Motor neuron (in vitro differentiated cells): ENCODE results near the gene NPAS4. TPM values are rescaled to one million over a fixed set of nuclear protein-coding genes. Genes with fewer than 3 reads are reported as not detected.
"Not testable (repeated sequence)": the region's sequence is repeated elsewhere in the genome, so short reads cannot be mapped to it uniquely, and the experiment has no call there.

Experiments
- ATAC-seq, 8 experiments: fragments of 200-7000 bp; cut with Tn5 transposase; replicated peaks in 6 of 8; 2 replicates each; pipeline ENCODE4 v1.8.0; 2021; ENCODE audit warnings: mild to moderate bottlenecking in 8 of 8, moderate library complexity in 8 of 8
- H3K27ac ChIP-seq, 2 donors: fragments of 250-450 bp; sonication (Bioruptor Pico); 2 replicates each; pipeline ENCODE4 v1.9.0; 2021; ENCODE audit warnings: antibody characterized with exemption in 2 of 2, mild to moderate bottlenecking in 2 of 2, moderate library complexity in 1 of 2
- H3K4me1 ChIP-seq, 2 donors: fragments of 250-450 bp; sonication (Bioruptor Pico); replicated peaks in 1 of 2; 2 replicates each; pipeline ENCODE4 v1.6.1; 2021; ENCODE audit warnings: antibody characterized with exemption in 2 of 2, mild to moderate bottlenecking in 2 of 2, moderate library complexity in 1 of 2
- H3K4me3 ChIP-seq, 5 donors: fragments of 250-450 bp; sonication (Bioruptor Pico); 2 replicates each; pipeline ENCODE4 v1.9.0; 2021; ENCODE audit warnings: antibody characterized with exemption in 5 of 5, mild to moderate bottlenecking in 5 of 5, moderate library complexity in 4 of 5
- WGBS, 10 experiments: fragments of 450-650 bp; shearing (Covaris generic); methylation state at CpG; one replicate each; pipeline ENCODE4 v1.0.0; 2022; 5-methylcytosine and 5-hydroxymethylcytosine counted together
- in situ Hi-C, 9 experiments: fragments of 400-800 bp; cut with MboI; loops; one replicate each; pipeline ENCODE4 v1.15.0; 2021; ENCODE audit warnings: low sequenced_read_pairs in 9 of 9, low pct_unique_long_range_greater_than_20kb in 2 of 9; ENCODE audit not compliant: unreplicated experiment in 9 of 9
- total RNA-seq, 8 experiments: library from RNA; unstranded; fragments of 300-600 nt; gene quantifications; 2 replicates each; pipeline versions ENCODE4 v1.2.3 to v1.2.4, GENCODE V29; 2022

The NPAS4 gene
- total RNA-seq, 8 experiments from 2014 or later, result 0.10 to 19.1 (median 0.32) TPM

DNA sequence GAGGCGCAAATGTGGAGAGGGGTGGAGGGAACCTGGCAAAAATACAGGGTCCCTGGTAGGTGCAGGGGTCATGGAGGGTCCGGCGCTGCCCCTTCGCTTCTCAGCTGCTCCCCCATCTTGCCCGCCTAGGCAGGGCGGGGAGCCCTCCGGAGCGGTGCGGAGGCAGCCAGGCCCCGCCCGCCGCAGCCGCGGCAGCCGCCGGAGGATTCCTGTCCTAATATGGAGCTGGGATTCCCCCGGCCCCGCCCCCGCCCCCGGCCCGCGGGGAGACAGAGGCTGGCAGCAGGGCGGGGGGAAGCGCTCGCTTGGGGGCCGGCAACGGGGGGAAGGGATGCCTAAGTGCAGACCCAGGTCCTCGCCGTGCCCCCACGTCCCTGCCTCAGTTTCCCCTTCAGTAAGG, 1.0 kb upstream of the NPAS4 start:
- 0 to 22% (median 10%) methylated on average over 1 to 3 of the region's 30 CpGs; no CpG with 5 or more reads in 4 of the 10 experiments for WGBS, 10 experiments
- Histone ChIP-seq H3K4me3 (peak overlapping the region; percentile 28 to 40 (median 34)), H3K27ac (no peak overlapping the region), H3K4me1 (peaks cover 24 to 40% of the 10 kb centered on the region in 2 donors)
- ATAC-seq, result peak in 5 of 8 experiments; percentile 25 to 43 (median 37)
- in situ Hi-C loops, result loop anchor here in 3 of 9 experiments (25.0 kb wide), 2 partner anchors 267 to 417 kb away; partner anchors contain the start of genes RBM4B (in 3 of the 3) and RCE1 (in 1 of the 3)

DNA sequence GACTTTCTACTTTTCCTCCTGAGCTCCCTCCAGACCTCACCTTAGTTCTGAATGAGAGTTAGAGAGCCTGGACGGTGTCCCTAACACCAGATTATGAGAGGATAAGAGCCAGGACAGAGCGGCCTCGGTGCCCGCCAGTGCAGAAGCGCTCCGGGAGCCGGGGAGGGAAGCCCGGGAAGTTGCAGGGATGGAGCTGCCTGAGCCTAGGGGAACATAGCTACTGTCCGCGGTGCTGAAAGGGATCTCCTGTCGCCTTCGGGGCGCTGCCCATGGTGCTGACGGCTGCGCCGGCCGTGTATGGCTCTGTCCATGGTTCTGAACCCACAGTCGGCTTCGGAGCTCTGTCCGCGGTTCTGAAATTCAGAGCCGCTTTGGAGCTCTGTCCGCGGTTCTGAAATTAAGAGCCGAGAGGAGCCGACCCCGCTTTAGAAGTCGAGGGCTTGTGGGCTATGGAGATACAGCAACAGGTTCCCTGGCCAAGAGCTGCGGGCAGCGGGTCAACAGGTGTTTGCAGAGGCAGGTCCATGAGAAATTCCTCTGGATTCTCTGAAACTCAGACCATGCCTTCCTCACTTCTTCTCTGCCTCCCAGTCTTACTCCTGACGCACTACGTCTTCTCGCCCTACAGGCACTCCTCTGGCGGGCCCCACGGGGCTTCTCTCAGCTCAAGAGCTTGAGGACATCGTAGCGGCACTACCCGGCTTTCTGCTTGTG, 814 bp downstream of the NPAS4 start:
- Histone ChIP-seq H3K4me3 (peak overlapping the region; percentile 28 to 40 (median 34)), H3K27ac (no peak overlapping the region), H3K4me1 (peaks cover 24 to 37% of the 10 kb centered on the region in 2 donors)
- 0 to 25% (median 16%) methylated on average over 4 to 27 of the region's 38 CpGs; no CpG with 5 or more reads in 5 of the 10 experiments for WGBS, 10 experiments
- ATAC-seq, result peak in 6 of 8 experiments; percentile 0 to 97 (median 46)
- in situ Hi-C loops, result loop anchor here in 3 of 9 experiments (25.0 kb wide), 2 partner anchors 266 to 416 kb away; partner anchors contain the start of genes RBM4B (in 3 of the 3) and RCE1 (in 1 of the 3)

DNA sequence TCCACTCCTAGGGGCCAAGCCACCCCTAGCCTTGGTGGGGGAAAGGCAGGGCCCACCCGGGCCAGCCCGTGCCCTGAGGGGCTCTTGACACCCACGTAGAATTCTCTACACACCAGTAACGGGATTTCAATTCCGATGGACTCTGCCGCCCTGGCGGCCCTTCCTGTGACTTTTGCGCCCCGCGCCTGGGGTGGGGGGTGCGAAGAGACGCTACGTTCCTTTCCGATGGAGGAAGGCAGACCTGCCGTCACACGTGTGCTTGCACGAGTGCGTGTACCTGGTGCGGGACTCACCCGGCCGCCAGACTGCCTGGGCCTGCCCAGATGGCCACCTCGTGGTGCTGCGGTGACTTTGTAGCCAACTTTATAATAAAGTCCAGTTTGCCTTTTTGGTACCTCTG, 5.5 kb downstream of the NPAS4 start:
- in situ Hi-C loops, result no loop called here
- 64 to 100% (median 77%) methylated on average over 1 to 8 of the region's 23 CpGs; no CpG with 5 or more reads in 4 of the 10 experiments for WGBS, 10 experiments
- peaks cover 0 to 8% of the 10 kb centered on the region in 2 donors for H3K4me1 ChIP-seq
- H3K27ac ChIP-seq, result no peak overlapping the region
- no peak overlapping the region for H3K4me3 ChIP-seq
- ATAC-seq, result no peak

DNA sequence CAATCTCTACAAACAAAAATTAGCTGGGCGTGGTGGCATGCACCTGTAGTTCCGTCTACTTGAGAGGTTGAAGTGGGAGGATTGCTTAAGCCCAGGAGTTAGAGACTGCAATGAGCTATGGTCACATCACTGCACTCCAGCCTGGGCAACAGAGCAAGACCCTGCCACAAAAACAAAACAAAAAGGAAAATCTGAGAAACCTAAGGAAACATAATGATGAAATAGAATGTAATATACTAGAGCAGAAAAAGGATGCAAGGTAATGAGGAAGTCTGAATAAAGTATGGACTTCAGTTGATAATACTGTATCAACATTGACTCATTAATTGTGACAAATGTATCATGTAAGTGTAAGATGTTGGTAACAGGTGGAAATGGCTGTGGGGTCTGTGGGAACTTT, 8.1 kb downstream of the NPAS4 start:
- Histone ChIP-seq H3K4me1 (peaks cover 0 to under 1% of the 10 kb centered on the region in 2 donors), H3K4me3 (no peak overlapping the region), H3K27ac (no peak overlapping the region)
- ATAC-seq, result no peak
- WGBS, 10 experiments, result 26 to 84% (median 76%) methylated on average over 1 to 2 of the region's 2 CpGs; no CpG with 5 or more reads in 4 of the 10 experiments
- in situ Hi-C loops, result no loop called here

DNA sequence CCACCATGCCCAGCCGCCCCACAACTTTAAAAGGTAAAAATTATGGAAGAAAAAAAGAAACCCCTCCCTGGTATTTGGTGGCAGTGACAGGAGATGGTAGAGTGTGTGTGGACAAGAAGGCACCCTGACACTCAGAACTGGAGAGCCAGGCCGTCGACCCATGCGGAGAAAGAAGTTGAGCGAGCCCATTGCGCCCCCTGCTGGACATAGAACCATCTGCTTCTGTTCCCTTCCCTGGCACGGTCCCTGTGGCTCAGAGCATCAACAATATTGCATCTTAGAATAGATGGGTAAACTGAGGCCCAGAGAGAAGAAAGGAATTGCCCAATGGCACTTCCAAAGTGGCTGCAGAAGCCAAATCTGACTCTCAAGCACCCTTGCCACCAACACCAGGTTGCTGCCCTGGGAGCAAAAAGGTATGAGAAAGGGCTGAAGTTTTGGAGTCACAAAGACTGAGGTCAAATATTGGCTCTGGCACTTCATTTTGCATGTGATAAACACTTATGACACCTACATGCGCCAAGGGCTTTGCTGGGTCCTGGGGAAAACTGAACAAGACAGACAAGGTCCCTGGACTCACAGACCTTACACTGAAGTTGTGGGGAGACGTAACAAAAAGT, 9.3 kb downstream of the NPAS4 start:
- ATAC-seq, result peak; percentile 86 to 98 (median 90)
- 16 to 60% (median 26%) methylated on average over 1 to 8 of the region's 9 CpGs; no CpG with 5 or more reads in 1 of the 10 experiments for WGBS, 10 experiments
- H3K4me1 ChIP-seq, result no peaks in the 10 kb centered on the region

DNA sequence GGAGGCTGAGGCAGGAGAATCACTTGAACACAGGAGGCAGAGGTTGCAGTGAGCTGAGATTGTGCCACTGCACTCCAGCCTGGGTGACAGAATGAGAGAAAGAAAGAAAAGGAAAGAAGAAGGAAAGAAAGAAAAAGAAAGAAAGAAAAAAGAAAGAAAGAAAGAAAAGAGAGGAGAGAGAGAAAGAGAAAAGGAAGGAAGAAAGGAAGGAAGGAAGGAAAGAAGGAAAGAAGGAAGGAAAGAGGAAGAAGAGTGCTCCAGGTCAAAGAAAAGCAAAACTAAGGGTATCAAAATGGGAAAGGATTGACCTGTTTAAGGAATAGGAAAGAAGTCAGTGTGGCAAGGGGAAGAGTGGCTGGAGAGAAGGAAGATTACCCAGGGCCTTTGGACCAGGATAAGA, 10.5 kb downstream of the NPAS4 start:
- in situ Hi-C loops, H3K4me1 ChIP-seq, ATAC-seq, H3K4me3 ChIP-seq, H3K27ac ChIP-seq: not testable (repeated sequence)

More for the DNA sequence above, 9.3 kb downstream of the NPAS4 start:
- in situ Hi-C loops, result no loop called here
- H3K4me3 ChIP-seq, result no peak overlapping the region
- H3K27ac ChIP-seq, result no peak overlapping the region

DNA sequence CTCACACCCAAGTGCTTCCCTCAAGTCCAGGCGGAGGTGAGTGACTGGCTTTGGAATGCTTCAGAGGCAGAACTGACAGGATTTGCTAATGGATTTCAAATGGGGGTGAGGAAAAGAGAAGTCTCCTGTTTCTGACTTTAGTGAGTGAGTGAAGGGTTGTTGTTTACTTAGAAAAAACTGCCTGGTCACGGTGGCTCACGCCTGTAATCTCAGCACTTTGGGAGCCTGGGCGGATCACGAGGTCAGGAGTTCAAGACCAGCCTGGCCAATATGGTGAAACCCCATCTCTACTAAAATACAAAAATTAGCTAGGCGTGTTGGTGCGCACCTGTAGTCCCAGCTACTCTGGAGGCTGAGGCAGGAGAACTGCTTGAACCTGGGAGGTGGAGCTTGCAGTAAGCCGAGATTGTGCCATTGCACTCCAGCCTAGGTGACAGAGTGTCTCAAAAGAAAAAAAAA, 11.1 kb downstream of the NPAS4 start:
- H3K4me1 ChIP-seq, in situ Hi-C loops, ATAC-seq, H3K4me3 ChIP-seq, H3K27ac ChIP-seq: not testable (repeated sequence)
- 67 to 100% (median 90%) methylated on average over 1 to 7 of the region's 8 CpGs; no CpG with 5 or more reads in 2 of the 10 experiments for WGBS, 10 experiments

DNA sequence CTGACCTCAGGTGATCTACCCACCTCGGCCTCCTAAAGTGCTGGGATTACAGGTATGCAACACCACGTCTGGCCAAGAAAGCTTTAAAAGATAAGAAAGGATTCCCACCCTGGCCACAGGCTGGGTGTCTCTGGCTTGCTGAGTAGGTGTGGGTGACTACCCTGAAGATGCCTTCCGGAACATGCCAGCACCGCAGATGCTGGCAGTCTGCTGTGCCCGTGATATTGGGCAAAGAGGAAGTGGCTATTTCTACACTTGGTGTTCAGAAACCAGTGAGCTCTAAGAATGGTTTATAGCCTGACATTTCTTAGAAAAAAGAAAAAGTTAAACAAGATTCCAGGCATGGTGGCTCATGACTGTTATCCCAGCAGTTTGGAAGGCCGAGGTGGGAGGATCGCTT, 11.8 kb downstream of the NPAS4 start:
- H3K27ac ChIP-seq, result no peak overlapping the region
- H3K4me1 ChIP-seq, result peaks cover under 1% of the 10 kb centered on the region in 2 donors
- 75 to 100% (median 97%) methylated on average over 2 to 6 of the region's 7 CpGs; no CpG with 5 or more reads in 1 of the 10 experiments for WGBS, 10 experiments
- in situ Hi-C loops, result no loop called here
- no peak for ATAC-seq
- no peak overlapping the region for H3K4me3 ChIP-seq

DNA sequence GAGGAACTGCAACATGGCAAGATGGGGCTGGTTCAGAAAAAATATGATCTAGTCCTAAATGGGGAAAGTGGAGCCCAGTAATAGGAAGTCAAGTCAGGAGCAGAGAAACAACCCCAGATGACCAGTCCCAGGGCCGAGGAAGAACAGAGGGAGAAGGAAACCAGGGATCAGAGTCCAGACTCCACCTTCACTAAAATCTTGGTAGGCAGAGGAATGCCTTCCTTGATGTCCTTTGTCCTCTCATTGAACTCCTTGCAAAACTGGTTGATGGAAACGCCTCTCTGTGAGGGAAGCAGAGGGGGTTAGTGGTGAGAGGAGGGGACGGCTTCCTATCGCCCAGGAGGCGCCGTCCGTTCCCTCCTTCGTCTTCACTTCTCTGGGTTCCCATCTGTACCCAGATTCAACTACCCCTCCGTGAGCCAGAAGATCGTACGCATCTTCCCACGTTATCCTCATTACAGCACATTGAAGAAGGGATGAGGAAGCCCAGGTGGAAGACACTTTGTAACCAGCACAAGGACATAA, 17.2 kb downstream of the NPAS4 start:
- in situ Hi-C loops, result no loop called here
- peak in 2 of 8 experiments; percentile 3 to 5 for ATAC-seq
- WGBS, 10 experiments, result 0 to 14% (median 8%) methylated on average over 1 to 5 of the region's 12 CpGs; no CpG with 5 or more reads in 4 of the 10 experiments
- Histone ChIP-seq H3K4me3 (peak overlapping the region; percentile 75 to 81 (median 77)), H3K4me1 (peaks cover 5% of the 10 kb centered on the region in 2 donors), H3K27ac (peak overlapping the region; percentile 69 to 92)

DNA sequence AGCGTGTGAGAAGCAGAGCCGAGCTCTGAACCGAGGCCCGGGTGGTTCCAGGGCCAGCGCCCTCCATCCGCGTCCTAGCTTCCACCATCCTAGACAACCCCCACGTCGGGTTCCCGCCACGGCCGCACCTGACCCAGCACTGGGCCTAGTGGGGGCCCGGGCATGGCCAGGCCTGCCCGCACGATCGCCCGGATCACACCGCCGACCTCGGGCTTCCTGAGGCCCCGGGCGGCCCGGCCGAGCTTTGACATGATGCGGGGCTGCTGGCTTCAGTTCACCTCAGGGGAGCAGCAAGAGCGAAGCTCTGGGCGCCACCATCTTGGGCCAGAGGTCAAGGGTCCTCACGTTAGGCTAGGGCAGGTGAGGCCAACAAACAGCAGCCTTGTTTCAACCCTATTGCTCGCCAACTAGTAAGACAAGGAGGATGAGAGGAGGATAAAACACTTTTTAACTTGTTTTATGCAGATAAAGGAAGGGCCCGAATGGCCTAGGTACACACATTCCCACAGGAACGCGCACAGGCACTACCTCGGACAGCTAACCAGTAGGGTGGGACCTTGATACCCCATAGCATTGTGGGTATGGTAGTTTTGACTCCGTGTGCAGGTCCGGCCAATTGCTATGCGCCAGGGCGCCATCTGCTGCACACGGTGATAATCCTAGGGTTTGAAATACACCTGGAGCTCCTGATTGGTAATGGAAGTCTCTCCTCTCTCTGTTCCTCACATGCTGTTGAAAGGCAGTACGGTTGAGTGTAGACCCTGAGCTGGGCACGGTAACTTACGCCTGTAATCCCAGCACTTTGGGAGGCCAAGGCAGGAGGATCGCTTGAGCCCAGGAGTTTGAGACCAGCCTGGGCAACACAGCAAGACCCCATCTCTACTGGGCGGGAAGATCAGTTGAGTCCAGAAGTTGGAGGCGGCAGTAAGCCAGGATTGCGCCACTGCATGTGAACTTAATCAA, 17.9 kb downstream of the NPAS4 start, which contains the start of gene MRPL11:
MRPL11 (minus strand) TSS at position 345 of the 963 bp plus-strand sequence; CDS start at position 251, 94 bp downstream.
- Histone ChIP-seq H3K4me1 (peaks cover 5% of the 10 kb centered on the region in 2 donors), H3K4me3 (peak within 1 kb of the TSS; percentile 75 to 81 (median 77)), H3K27ac (peak within 1 kb of the TSS; percentile 69 to 92)
- ATAC-seq, result peak; percentile 94 to 97 (median 96)
- in situ Hi-C loops, result no loop called here
- WGBS, 10 experiments, result 0 to 89% (median 5%) methylated on average over 1 to 17 of the region's 45 CpGs; no CpG with 5 or more reads in 1 of the 10 experiments

DNA sequence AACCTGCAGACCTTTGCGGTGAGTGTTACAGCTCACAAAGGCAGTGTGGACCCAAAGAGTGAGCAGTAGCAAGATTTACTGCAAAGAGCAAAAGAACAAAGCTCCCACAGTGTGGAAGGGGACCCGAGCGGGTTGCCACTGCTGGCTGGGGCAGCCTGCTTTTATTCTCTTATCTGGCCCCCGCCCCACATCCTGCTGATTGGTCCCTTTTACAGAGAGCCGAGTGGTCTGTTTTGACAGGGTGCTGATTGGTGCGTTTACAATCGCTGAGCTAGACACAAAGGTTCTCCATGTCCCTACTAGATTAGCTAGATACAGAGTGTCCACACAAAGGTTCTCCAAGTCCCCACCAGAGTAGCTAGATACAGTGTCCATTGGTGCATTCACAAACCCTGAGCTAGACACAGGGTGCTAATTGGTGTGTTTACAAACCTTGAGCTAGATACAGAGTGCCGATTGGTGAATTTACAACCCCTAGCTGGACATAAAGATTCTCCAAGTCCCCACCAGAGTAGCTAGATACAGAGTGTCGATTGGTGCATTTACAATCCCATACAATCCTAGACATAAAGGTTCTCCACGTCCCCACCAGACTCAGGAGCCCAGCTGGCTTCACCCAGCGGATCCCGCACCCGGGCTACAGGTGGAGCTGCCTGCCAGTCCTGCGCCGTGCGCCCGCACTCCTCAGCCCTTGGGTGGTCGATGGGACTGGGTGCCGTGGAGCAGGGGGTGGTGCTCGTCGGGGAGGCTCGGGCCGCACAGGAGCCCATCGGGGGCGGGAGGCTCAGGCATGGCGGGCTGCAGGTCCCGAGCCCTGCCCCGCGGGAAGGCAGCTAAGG, 19.5 kb downstream of the NPAS4 start:
- H3K4me1 ChIP-seq, in situ Hi-C loops, ATAC-seq, H3K27ac ChIP-seq, H3K4me3 ChIP-seq: not testable (repeated sequence)
- 40 to 90% (median 80%) methylated on average over 1 to 6 of the region's 29 CpGs; no CpG with 5 or more reads in 5 of the 10 experiments for WGBS, 10 experiments
